ENCODE data around the gene ZNF408. TPM values are rescaled to one million over a fixed set of nuclear protein-coding genes. Genes with fewer than 3 reads are reported as not detected.

Gene ZNF408
- total RNA-seq, 1 experiment from 2014 or later = 14.4 TPM

- no peak overlapping the region for H3K4me2 ChIP-seq (ENCODE audit: low read length)
- no peaks in the 10 kb centered on the region for H3K9me3 ChIP-seq (ENCODE audit: control insufficient read depth in 1 of 2, insufficient read depth in 1 of 2, low read depth in 1 of 2, low read length in 2 of 2)
- H3K79me2 ChIP-seq (ENCODE audit: insufficient read depth, low read length) = no peaks in the 10 kb centered on the region
- no peaks in the 10 kb centered on the region for H3K27me3 ChIP-seq (ENCODE audit: insufficient read depth, low read length)
- POLR2A ChIA-PET = no interaction called here
- no peak overlapping the region for H3K9ac ChIP-seq (ENCODE audit: low read length)
- TF ChIP-seq ZNF274 (IDR thresholded peaks at IDR 0.05; ENCODE audit: low read depth, low read length) (no peak), POLR2A (IDR thresholded peaks at IDR 0.05; ENCODE audit: borderline replicate concordance, extremely low read depth, insufficient read depth, insufficient read length) (no peak), EGR1 (IDR thresholded peaks at IDR 0.05; ENCODE audit: low read depth) (no peak), REST (IDR thresholded peaks at IDR 0.05; ENCODE audit: low read depth) (no peak)
- no peak overlapping the region for H3K4me3 ChIP-seq (replicated peaks in 1 of 2; ENCODE audit: low read depth in 1 of 2, low read length in 2 of 2)
- H3K4me1 ChIP-seq (ENCODE audit: control insufficient read depth in 1 of 2, insufficient read depth in 2 of 2, low read length in 2 of 2) = no peaks in the 10 kb centered on the region
- CTCF ChIA-PET = no interaction called here
- RAD21 ChIA-PET (ENCODE audit: low non-redundant PET in 1 of 2, low total read pairs in 2 of 2, uncharacterized antibody in 2 of 2, unreplicated experiment in 2 of 2) = no interaction called here
- no peak overlapping the region for H3K27ac ChIP-seq (ENCODE audit: low read depth, low read length)
- intact Hi-C loops (cut with micrococcal nuclease) = no loop called here
- peaks cover 0 to 6% of the 10 kb centered on the region in 2 experiments; a peak in 1 of 4 replicates for H3K36me3 ChIP-seq (ENCODE audit: control insufficient read depth in 1 of 2, insufficient read depth in 2 of 2, low read length in 2 of 2)
- no peaks in the 10 kb centered on the region for H4K20me1 ChIP-seq (ENCODE audit: insufficient read depth)
- no peak for ATAC-seq
- no peaks in the 10 kb centered on the region for H3K9me2 ChIP-seq (ENCODE audit: insufficient read depth)
- BruUV-seq (replicated peaks) = no TSS peak
- no peak overlapping the region for H2AFZ ChIP-seq (ENCODE audit: low read depth, low read length, poor library complexity, severe bottlenecking)
- DNase-seq (ENCODE audit: low read depth, low spot score) = no peak
These were observed 8.4 kb upstream of the ZNF408 start for GRCh38 chr11:46692450-46692849.

- ChIA-PET RAD21 (ENCODE audit: low non-redundant PET in 1 of 2, low total read pairs in 2 of 2, uncharacterized antibody in 2 of 2, unreplicated experiment in 2 of 2) (interaction anchor here in 1 of 2 experiments (0.7 kb wide), 1 partner anchor 10 kb away, joined by 3 read pairs; no protein-coding TSS in a partner anchor), POLR2A (no interaction called here), CTCF (no interaction called here)
- Histone ChIP-seq H3K4me2 (ENCODE audit: low read length) (no peak overlapping the region), H3K27ac (ENCODE audit: low read depth, low read length) (no peak overlapping the region), H4K20me1 (ENCODE audit: insufficient read depth) (no peaks in the 10 kb centered on the region), H3K4me1 (ENCODE audit: control insufficient read depth in 1 of 2, insufficient read depth in 2 of 2, low read length in 2 of 2) (peaks cover 0 to 1% of the 10 kb centered on the region in 2 experiments; a peak in 1 of 4 replicates), H3K9me2 (ENCODE audit: insufficient read depth) (no peaks in the 10 kb centered on the region), H3K36me3 (ENCODE audit: control insufficient read depth in 1 of 2, insufficient read depth in 2 of 2, low read length in 2 of 2) (peaks cover 0 to 6% of the 10 kb centered on the region in 2 experiments; a peak in 1 of 4 replicates), H3K79me2 (ENCODE audit: insufficient read depth, low read length) (0 out of 2 replicates have a peak, but pooled peaks cover 1% of the 10 kb centered on the region), H3K4me3 (replicated peaks in 1 of 2; ENCODE audit: low read depth in 1 of 2, low read length in 2 of 2) (no peak overlapping the region), H2AFZ (ENCODE audit: low read depth, low read length, poor library complexity, severe bottlenecking) (no peak overlapping the region), H3K27me3 (ENCODE audit: insufficient read depth, low read length) (no peaks in the 10 kb centered on the region), H3K9ac (ENCODE audit: low read length) (no peak overlapping the region), H3K9me3 (ENCODE audit: control insufficient read depth in 1 of 2, insufficient read depth in 1 of 2, low read depth in 1 of 2, low read length in 2 of 2) (no peaks in the 10 kb centered on the region)
- no peak for ATAC-seq
- DNase-seq (ENCODE audit: low read depth, low spot score) = no peak
- BruUV-seq (replicated peaks) = no TSS peak
- intact Hi-C loops (cut with micrococcal nuclease) = no loop called here
- TF ChIP-seq ATF3 (IDR thresholded peaks at IDR 0.05) (no peak), JUND (IDR thresholded peaks at IDR 0.05) (no peak)
These were observed 7.2 kb upstream of the ZNF408 start for GRCh38 chr11:46693597-46694012.

All from HCT116 (cell line).